Stimulated activated CD8-positive, alpha-beta memory T cell treated with anti-CD3 and anti-CD28 coated beads, Interleukin-4, amount 100 ng/mL, for 48 hours (primary cell): Measurements from ENCODE around the gene DUOXA1.
A peak's percentile ranks its signal among the peaks of the same experiment; 100 is the strongest.
"Not testable (repeated sequence)": the region's sequence is repeated elsewhere in the genome, so short reads cannot be mapped to it uniquely, and the experiment has no call there.

ENCODE experiments used
- DNase-seq: peaks from one replicate; pipeline ENCODE4 v3.0.0-alpha.2; 2020

Gene DUOXA1

GRCh38 chr15:45150481-45150880 lies 20.8 kb upstream of the DUOXA1 start:
- DNase-seq: no peak

GRCh38 chr15:45149060-45149459 lies 19.4 kb upstream of the DUOXA1 start:
- no peak for DNase-seq

GRCh38 chr15:45148076-45149059 lies 18.7 kb upstream of the DUOXA1 start:
- no peak for DNase-seq

- no peak for DNase-seq
These were observed 17.9 kb upstream of the DUOXA1 start for GRCh38 chr15:45147606-45148005.

GRCh38 chr15:45146405-45146804 lies 16.7 kb upstream of the DUOXA1 start:
- no peak for DNase-seq

GRCh38 chr15:45144775-45145174 lies 15.1 kb upstream of the DUOXA1 start:
- DNase-seq: no peak

GRCh38 chr15:45143946-45144345 lies 14.3 kb upstream of the DUOXA1 start:
- DNase-seq: no peak

GRCh38 chr15:45143056-45143455 lies 13.4 kb upstream of the DUOXA1 start:
- no peak for DNase-seq

GRCh38 chr15:45141386-45141785 lies 11.7 kb upstream of the DUOXA1 start:
- DNase-seq: no peak

- no peak for DNase-seq
These were observed 11.0 kb upstream of the DUOXA1 start for GRCh38 chr15:45140557-45141250.

GRCh38 chr15:45139770-45140169 lies 10.1 kb upstream of the DUOXA1 start:
- DNase-seq: no peak

- DNase-seq: no peak
These were observed 9.4 kb upstream of the DUOXA1 start for GRCh38 chr15:45138814-45139765.

- DNase-seq: no peak
These were observed 8.0 kb upstream of the DUOXA1 start for GRCh38 chr15:45137703-45138102.

GRCh38 chr15:45136378-45136764 lies 6.7 kb upstream of the DUOXA1 start:
- peak; percentile 45 for DNase-seq

- not testable (repeated sequence) for DNase-seq
These were observed 6.2 kb upstream of the DUOXA1 start for GRCh38 chr15:45135705-45136377.

GRCh38 chr15:45134682-45135604 lies 5.3 kb upstream of the DUOXA1 start:
- DNase-seq: peak; percentile 39

- DNase-seq: no peak
These were observed 4.4 kb upstream of the DUOXA1 start for GRCh38 chr15:45134046-45134445.

GRCh38 chr15:45133561-45133920 lies 3.9 kb upstream of the DUOXA1 start:
- no peak for DNase-seq

- DNase-seq: no peak
These were observed 3.3 kb upstream of the DUOXA1 start for GRCh38 chr15:45132844-45133560.

- DNase-seq: no peak
These were observed 1.8 kb upstream of the DUOXA1 start for GRCh38 chr15:45131510-45131909.
